GM21528 (cell line): Measurements from ENCODE around the gene FAM236C.
"Not testable (repeated sequence)": the region's sequence is repeated elsewhere in the genome, so short reads cannot be mapped to it uniquely, and the experiment has no call there.

ENCODE experiments used
- ATAC-seq: cut with Tn5 transposase; IDR thresholded peaks from one replicate; pipeline ENCODE4 v1.9.1; 2021; ENCODE audit warnings: mild to moderate bottlenecking, moderate library complexity; ENCODE audit not compliant: unreplicated experiment, low FRiP score

The FAM236C gene

GRCh38 chrX:72912315-72912714 lies at the start of gene FAM236C:
Gene FAM236C, plus strand, starts transcription at chrX:72912615. Its CDS starts 100 bp downstream, at chrX:72912715.
- ATAC-seq, result not testable (repeated sequence)

DNA sequence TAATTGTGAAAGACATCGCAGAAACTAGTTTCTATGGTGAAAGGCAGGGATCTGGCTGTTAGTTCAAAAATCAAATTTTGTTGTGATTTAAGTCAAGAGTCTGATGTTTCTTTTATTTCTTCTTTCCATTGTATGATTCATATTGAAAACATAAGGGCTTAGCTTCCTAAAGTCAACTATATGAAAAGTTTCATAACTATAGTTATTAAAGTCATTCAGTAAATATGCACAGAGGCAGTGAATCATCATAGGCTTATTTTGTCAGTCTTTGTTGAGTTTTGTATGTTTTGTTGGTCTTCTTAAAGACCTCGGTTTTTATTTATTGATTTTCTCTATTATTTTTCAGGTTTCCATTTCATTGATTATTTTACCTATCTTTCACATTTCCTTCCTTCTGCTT lies 29.5 kb upstream of the FAM236C start:
- ATAC-seq, result not testable (repeated sequence)

- ATAC-seq, result not testable (repeated sequence)
These were observed 22.7 kb upstream of the FAM236C start for GRCh38 chrX:72889740-72890139.

DNA sequence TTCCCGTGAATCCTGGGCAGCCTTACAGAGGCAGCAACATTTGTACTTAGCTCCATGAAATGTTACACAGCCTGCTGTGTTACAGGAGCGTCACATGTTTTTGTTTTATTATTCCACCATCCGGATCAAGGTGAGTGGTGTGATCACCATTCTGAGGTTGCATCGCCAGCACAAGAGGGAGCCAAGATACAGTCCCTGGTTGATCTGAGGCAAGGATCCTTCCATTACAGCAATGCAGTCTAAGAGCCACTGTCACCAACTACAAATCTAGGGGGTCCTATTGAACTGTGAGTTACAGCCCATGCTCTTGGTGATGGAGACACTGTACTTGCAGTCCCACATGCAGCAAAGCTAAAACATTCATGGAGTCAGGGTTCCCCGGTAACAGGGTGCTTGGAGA lies 3.7 kb downstream of the FAM236C start:
- ATAC-seq, result not testable (repeated sequence)

DNA sequence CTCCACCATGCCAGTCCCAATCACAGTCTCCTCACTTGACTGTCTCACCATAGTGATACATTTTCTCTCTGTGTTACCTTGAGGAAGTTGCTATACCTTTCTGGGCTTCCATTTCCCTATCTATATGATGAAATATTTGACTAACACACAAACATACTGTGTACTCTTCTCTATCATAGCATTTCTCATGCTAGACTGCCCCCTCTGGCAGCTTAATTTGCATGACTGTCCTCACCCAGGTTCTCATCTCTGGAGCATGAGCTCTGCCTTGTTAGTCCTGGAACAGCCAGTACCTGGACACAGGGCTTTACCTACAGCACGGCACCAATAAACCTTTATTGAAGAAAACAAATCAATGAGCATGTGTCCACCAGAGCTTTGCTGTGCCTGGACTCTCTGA lies 19.9 kb downstream of the FAM236C start:
- ATAC-seq, result not testable (repeated sequence)

DNA sequence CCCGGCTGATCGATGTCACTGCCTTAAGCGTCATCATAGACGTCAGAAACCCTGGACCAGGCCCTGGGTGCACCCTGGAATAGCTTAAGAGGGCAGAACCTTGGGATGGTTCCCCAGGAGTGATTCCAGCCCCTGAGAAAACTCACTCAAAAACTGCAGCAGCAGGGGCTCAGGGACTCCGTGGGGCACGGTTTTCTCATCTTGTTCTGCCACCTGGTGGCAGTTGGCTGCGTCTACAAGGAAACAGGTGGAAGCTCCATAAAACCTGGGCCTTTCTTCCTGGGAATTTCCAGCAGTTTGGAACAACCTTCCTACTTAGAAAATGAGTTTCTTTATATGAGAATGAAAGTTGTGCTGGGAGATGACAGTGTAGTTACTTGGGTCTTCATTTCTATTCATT lies 24.0 kb downstream of the FAM236C start:
- ATAC-seq, result not testable (repeated sequence)

- not testable (repeated sequence) for ATAC-seq
These were observed 24.6 kb downstream of the FAM236C start for GRCh38 chrX:72936882-72937455.

DNA sequence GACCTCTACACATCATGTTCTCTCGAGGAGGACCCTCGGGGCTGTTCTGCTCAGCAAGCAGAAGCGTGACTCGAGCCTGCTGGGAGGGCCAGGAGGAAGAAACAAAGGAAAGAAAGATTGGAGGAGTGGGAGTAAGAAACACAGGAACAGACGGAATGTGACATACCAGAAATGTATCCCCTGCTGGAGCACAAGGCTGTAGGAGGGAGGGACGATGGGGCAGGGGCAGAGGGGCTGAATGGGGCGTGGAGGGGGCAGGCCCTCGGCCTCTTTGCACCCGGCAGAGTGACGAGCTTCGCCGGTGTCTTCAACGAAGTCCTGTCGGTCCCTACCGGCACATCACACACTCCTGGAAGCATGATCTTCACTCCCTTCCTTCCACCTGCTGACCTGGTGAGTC lies 25.5 kb downstream of the FAM236C start, which contains the start of gene FAM236A:
FAM236A (plus strand) TSS at position 301 of the 400 bp plus-strand sequence; CDS start at position 358, 57 bp downstream.
- ATAC-seq, result not testable (repeated sequence)

DNA sequence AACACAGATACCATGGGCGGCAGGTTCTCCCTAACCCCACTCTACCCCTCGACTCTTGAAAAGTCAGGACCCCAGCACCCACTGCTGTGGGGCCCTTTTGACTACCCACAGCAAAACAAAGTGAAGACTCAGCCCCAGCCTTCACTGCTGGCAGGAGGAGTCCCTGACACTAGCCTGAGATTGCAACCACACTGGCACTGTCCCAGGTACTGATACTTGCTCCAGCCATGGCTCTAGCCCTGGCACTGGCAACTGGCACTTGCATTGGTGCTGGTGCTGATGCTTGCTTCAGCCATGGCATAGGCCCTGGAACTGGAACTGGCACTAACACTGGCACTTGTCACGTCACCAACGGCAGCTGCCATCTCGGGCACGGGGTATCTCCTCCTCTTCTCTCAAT lies 29.9 kb downstream of the FAM236C start:
- ATAC-seq, result not testable (repeated sequence)

DNA sequence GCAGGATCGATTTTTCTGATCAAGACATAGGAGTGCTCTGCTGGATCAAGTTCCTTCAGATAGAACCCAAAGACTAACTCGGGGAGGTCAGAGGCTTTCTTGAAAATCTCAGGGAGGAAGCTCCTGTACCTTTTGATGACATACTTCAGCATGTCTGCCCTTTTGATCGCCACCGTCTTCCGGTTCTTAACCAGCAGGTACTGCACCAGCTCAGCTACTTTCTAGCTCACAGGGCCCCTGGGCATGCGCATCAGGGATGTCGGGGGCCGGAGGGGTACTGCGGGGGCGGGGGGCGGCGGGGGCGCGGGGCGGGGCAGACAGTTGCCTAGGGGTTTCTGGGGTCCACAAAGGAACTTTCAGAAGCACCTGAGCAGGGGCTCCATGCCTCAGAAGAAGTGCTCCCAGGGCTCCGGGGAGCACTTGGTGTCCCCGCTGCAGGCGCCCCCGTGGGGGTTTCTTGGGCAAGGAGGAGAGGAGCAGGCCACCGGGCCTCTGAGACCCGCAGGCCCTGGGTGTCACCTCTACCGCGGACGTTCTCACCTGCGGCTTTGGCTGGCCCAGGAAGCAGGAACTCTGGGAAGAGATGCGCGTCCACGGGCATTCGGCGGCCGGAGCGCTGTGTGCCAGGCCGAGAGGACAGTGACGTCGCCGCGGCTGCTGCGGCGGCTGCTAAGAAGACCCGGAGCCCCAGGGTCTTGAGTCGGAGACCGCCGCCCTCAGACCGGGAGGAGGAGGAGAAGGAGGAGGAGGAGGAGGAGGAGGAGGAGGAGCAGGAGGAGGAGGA lies 30.8 kb downstream of the FAM236C start:
- ATAC-seq, result not testable (repeated sequence)

GRCh38 chrX:72943819-72944169 lies 31.4 kb downstream of the FAM236C start, which contains the start of gene DMRTC1:
Gene DMRTC1, minus strand, starts transcription at chrX:72943837. Its CDS starts 68,143 bp downstream, at chrX:72875694.
- ATAC-seq, result peak; percentile 71

- ATAC-seq, result not testable (repeated sequence)
These were observed 47.6 kb downstream of the FAM236C start for GRCh38 chrX:72959971-72960370.
